HG03378 (cell line): ENCODE results near the gene HOXD1.

Experiments
- ATAC-seq: cut with Tn5 transposase; IDR thresholded peaks from one replicate; pipeline ENCODE4 v1.9.1; 2021; ENCODE audit warnings: mild to moderate bottlenecking, moderate library complexity; ENCODE audit not compliant: unreplicated experiment

Gene HOXD1

DNA sequence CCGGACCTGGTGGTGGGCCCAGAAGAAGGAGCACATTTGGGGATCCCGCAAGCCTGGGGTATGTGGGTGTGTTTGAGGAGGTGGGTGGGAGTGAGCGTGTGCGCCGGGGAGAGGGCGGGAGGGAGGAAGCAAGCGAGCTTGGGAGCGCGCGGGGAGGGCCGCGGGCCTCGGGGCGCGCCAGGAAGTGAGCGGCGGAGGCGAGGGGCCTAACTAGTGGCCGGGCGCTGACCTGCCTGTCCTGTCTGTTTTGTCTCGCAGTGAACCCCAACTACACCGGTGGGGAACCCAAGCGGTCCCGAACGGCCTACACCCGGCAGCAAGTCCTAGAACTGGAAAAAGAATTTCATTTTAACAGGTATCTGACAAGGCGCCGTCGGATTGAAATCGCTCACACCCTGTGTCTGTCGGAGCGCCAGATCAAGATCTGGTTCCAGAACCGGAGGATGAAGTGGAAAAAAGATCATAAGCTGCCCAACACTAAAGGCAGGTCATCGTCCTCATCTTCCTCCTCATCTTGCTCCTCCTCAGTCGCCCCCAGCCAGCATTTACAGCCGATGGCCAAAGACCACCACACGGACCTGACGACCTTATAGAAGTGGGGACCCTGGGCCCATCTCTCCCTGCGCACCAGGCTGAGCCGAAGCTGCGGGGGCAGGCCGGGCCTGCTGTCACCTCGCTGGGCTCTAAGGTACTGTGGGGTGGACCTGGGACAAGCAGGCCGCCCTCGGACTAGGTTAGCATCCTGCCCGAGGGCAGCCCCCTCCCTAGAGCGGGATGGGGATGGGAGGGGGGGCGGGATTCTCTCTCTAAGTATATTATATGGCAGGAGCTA lies 35.9 kb upstream of the HOXD1 start:
- ATAC-seq: no peak

DNA sequence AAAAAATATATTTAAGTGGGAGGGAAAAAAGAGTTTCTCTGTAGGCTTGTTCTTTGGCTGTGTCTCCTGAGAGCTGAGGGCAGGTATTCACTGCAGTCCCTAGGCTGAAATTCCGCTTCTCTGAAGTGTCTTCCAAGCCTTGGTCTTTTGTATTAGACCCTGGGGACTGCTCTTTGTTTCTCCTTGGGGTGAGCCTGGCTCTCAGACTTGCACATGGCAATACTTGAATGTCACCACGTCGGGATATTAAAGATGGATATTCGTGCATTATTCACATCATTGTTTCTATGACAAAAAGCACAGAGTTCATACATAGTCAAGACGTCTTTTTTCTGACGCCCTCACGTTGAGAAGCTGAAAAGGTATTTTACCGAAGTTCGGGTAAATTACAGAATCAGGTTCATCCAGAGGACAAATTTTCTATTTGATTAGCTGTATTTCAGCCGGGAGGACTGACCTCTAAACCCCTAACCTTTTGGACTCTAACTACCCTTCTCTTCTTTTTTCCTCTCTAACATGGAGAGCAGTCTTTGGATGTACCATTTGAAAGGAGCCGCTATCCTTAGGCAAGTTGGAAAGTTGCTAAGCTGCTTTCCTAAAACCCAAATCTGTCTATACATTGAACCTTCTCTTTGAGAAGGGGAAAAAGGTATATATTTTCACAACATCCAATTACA lies 33.8 kb upstream of the HOXD1 start:
- no peak for ATAC-seq

GRCh38 chr2:176155356-176156044 lies 33.0 kb upstream of the HOXD1 start:
- ATAC-seq: no peak

DNA sequence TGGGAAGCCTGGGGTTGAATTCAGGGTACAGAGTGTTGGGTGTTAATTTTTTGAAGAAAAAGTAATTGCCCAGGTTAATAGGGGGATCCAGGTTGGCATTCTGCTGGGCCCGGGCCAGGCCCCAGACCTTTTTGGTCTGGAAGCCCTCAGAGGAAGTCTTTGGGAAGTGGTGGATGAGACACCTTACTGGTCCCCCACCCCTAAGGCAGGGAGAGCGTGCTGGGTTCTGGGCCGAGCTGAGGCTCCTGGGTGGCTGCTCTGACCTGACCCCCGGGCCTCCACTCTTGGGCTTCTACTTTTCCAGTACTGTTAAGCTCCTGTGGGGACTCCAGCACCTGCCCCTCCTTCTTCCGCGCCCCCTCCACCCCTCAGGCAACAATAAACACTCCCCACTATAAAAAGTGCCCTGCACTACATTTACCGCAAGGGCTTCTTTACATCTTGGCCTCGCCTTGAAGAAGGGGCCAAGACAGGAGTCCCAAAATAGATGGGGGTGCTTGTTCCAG lies 32.1 kb upstream of the HOXD1 start:
- no peak for ATAC-seq

DNA sequence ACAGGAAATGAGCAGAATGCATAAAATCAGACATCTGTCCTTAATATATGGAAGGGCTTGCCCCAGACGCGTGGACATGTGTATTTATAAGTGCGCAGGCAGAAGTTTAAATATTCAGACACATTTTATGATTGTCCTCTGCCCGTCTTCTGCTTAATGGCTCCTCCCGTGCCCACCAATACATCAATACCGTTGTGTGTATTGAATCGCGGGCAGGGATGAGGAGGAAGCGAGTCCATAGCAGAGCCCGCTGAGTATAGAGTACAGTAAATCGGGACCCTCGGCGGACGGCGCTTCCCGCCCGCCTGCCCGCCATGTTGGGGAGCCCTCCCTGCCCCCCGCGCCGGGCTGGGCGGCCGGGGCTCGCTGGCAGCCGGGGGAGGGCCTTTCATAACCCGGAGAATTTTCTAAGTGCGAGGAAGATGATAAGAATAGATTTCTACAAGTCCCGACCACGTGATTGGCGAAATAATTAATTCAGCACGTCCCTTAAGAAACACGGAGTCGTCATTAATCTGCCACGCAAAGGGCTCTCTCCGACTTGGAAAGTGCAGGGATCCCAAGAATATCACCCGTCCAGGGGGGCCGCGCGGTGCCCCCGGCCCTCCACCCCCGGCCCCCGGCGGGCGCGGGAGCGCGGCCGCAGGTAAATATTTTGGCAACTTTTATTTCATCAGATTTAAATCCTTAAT lies 31.5 kb upstream of the HOXD1 start, which contains the start of gene HOXD3:
Gene HOXD3 (plus strand): TSS at position 501 of the 692 bp plus-strand sequence. CDS start 11,808 bp downstream, outside the sequence.
- ATAC-seq: no peak

- no peak for ATAC-seq
Measured at GRCh38 chr2:176157499-176158185, 30.8 kb upstream of the HOXD1 start.

GRCh38 chr2:176158186-176158591 lies 30.3 kb upstream of the HOXD1 start:
- ATAC-seq: no peak

GRCh38 chr2:176158855-176159662 lies 29.4 kb upstream of the HOXD1 start:
- ATAC-seq: no peak

GRCh38 chr2:176159663-176160250 lies 28.7 kb upstream of the HOXD1 start:
- no peak for ATAC-seq

GRCh38 chr2:176160251-176160985 lies 28.1 kb upstream of the HOXD1 start:
- ATAC-seq: no peak

DNA sequence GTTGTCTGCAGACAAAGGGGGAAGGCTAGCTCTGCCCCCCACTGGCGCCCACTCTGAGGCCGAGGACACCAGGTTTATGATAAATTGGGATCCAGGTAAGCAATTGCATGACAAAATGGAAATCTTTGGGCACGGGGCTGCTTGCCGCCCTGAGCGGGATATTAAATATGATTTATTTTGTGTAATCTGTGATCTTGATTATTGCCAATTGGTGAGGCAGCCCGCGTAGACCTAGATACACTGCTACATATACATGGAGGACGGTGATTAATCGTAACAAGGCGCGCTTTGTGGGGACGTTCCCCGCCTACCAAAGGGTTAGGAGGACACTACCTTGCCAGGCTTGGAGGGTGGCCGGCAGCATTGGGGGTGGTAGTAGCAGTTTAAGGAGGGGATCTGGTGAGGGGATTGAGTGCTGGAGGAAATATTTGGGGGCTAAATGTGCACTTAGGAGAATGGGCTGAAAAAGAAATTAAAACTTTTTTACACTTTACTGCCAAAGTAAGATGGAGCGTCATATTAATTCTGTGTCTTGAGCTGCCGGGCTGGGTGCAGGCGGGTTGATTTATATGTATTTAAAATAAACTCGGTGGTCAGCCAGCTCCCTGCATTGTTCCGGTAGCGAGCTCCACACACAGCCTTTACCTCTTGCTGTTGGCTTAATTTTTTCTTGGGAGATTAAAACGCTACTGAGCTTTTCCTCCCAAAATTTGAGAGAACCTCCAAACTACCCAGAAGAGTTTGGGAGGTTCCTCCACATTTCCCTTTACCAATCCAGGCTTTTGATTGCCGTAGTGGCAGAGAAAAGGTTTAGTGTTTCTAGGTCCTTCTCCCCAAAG lies 27.3 kb upstream of the HOXD1 start:
- ATAC-seq: no peak

GRCh38 chr2:176161825-176162626 lies 26.4 kb upstream of the HOXD1 start:
- ATAC-seq: no peak

- no peak for ATAC-seq
Measured at GRCh38 chr2:176162911-176163671, 25.4 kb upstream of the HOXD1 start.

GRCh38 chr2:176163672-176164056 lies 24.8 kb upstream of the HOXD1 start:
- no peak for ATAC-seq

DNA sequence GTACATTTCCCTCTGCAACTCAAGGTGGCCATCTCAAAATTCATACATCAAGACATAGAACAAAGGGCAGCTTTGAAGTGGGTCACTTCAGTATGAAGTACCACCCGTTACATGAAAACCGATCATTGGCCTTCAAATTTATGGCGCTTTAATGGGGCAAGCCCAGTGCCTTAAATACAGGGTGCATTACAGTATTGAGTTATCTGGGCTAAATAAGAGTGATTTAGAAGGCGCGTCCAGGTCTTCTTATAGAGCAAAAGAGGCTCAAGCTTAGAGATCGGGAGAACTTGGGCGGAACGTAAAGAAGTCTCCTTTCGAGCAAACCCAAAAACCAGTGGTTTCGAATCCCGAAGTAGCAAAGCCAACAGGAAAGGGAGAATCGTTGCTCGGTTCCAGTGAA lies 24.3 kb upstream of the HOXD1 start:
- ATAC-seq: no peak
